GM13977 (cell line): ENCODE data around the gene DIMT1.

Experiments used
- DNase-seq: peaks from one replicate; pipeline ENCODE4 v3.0.0; 2012; ENCODE audit warnings: low spot score
- in situ Hi-C: fragments of 300-500 bp; cut with MboI; formaldehyde crosslinking; loops from one replicate; pipeline ENCODE4 v1.12.0; 2022; ENCODE audit warnings: low sequenced_read_pairs, low pct_unique_long_range_greater_than_20kb, mixed read lengths, inconsistent platforms; ENCODE audit not compliant: unreplicated experiment
- TF ChIP-seq, protein P1 (sequence below): IDR thresholded peaks from 2 replicates; pipeline ENCODE4 v1.5.1; 2012; ENCODE audit warnings: mild to moderate bottlenecking, control low read depth; ENCODE audit not compliant: insufficient read depth; ENCODE audit errors: extremely low read depth, missing control alignments

Gene DIMT1

DNA sequence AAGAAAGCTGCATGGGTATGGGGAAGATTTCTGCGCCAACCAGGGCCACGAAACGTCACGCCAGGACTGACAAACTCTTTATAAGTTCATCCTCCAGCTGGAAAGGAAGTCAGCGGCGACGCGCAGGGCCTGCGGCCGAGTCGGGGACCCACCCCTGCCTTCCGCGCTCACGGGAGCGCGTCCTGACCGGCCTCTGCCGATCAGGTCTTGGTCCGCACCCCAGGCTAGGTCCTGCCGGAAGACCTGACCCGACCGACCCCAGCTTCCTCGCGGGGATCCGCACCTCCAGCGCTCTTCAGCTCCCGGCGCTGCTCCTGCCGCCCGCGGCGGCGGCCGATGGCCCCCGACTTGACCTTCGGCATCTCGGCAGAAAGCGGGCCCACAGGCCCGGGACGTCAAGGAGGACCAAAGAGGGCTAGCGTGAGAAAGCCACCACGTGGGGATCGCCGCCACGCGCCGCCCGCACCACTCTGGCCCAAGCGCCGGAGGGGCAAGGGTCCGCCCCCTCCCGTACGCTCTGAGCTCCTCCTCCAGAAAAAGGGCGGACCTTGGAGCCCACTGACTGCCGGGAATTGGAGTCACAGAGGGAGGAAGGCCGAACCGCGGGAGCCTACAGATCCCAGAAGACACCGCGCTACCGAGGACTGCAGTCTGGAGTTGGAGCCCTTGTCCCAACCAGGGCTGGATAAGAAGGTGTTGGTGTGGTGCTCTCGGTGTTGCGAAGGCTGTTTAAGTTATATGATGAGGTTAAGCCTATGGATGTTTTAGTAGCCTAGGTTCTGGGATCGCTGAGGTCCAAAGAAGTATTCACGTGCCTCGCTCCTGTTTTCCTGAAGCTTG is at the start of gene DIMT1:
Gene DIMT1, minus strand, starts transcription at position 495 of the 840 bp plus-strand sequence. Its CDS starts 133 bp downstream, at position 362.
- TF ChIP-seq, protein P1, sequence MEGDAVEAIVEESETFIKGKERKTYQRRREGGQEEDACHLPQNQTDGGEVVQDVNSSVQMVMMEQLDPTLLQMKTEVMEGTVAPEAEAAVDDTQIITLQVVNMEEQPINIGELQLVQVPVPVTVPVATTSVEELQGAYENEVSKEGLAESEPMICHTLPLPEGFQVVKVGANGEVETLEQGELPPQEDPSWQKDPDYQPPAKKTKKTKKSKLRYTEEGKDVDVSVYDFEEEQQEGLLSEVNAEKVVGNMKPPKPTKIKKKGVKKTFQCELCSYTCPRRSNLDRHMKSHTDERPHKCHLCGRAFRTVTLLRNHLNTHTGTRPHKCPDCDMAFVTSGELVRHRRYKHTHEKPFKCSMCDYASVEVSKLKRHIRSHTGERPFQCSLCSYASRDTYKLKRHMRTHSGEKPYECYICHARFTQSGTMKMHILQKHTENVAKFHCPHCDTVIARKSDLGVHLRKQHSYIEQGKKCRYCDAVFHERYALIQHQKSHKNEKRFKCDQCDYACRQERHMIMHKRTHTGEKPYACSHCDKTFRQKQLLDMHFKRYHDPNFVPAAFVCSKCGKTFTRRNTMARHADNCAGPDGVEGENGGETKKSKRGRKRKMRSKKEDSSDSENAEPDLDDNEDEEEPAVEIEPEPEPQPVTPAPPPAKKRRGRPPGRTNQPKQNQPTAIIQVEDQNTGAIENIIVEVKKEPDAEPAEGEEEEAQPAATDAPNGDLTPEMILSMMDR: no peak
- DNase-seq: peak; percentile 96
- in situ Hi-C loops: no loop called here

DNA sequence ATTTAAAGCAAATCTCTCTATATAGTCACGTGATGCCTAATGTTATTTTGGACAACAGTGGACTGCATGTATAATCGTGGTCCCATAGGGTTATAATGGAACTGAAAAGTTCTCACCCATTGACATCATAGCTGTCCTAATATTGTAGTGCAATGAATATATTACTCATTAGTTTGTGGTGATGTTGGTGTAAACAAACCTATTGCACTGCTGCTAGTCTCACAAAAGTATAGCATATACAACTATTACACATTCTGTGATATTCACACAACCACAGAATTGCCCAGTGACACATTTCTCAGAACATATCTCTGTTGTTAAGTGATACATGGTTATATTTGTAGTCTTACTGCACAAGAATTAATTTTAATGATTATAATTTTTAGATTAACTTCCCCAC is 46.6 kb upstream of the DIMT1 start:
- DNase-seq: no peak
- TF ChIP-seq, protein P1: no peak
- in situ Hi-C loops: loop anchor here (10.0 kb wide), 1 partner anchor 325 kb away; no protein-coding TSS in a partner anchor

DNA sequence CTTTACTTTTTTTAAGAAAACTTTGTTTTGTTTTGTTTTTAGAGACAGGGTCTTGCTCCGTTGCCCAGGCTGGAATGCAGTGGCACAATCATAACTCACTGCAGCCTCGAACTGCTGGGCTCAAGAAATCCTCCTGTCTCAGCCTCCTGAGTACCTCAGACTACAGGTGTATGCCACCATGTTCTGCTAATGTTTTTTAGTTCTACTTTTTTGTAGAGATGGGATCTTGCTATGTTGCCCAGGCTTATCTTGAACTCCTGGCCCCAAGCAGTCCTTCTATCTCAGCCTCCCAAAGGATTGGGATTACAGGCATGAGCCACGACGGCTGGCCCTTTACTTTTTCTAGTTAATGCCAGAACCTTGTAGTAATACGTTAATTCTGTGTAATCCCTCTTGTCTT is 44.8 kb upstream of the DIMT1 start:
- TF ChIP-seq, protein P1: no peak
- in situ Hi-C loops: no loop called here
- DNase-seq: no peak

DNA sequence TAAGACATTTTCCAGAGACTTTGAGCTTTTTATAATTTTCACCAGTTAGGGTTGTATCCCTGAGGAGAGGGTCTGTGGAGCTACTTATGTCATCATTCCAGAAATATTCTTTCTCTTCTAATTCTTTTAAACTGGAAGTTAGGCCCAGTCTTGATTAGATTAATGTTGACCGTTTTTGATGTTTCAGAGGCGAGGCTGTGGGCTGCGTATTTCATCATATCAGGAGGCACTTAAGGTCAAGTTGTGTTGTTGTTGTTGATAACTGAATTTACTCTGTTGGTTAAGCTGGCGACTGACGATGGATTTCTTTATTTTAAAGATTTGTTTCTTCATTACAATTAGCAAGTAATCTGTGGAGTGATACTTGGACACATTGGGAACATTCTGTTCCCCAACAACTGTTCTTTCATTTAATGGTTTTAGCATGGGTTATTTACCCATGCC is 28.9 kb upstream of the DIMT1 start:
- DNase-seq: no peak
- in situ Hi-C loops: no loop called here
- TF ChIP-seq, protein P1: no peak

DNA sequence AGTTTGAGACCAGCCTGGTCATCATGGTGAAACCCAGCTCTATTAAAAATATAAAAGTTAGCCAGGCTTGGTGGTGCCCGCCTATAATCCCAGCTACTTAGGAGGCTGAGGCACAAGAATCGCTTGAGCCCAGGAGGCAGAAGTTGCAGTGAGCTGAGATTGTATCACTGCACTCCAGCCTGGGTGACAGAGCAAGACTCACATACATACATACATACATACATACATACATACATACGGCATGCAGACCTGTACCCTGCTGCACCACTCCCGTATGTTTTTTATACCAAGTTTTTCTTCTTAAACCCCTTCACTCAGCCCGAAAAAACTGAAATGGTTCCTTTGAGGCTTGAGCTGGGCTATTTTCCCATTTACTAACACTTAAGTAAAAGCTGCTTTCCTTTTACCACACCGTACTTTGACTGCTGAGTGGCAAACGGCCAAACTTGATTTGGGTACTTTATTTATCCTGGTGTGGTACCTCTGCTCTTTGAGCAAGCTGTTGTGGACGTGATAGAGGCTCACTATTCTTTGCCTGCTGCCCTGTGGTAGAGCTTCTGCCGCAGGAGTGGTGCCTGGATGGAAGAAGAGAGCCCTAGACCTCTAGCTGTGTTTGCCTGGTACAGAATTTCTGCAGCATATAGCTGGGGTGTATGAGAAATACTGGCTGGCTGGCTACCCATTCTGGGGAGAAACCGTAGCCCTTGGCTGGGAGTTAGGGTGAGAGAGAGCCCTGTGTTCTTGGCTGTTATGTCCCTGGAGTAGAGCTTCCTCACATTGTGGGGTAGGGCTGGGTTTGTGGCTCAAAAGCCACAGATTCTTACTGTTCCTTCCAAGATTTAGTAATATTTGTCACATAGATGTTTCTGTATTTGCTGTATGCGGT is 28.3 kb upstream of the DIMT1 start:
- in situ Hi-C loops: no loop called here
- no peak for DNase-seq

DNA sequence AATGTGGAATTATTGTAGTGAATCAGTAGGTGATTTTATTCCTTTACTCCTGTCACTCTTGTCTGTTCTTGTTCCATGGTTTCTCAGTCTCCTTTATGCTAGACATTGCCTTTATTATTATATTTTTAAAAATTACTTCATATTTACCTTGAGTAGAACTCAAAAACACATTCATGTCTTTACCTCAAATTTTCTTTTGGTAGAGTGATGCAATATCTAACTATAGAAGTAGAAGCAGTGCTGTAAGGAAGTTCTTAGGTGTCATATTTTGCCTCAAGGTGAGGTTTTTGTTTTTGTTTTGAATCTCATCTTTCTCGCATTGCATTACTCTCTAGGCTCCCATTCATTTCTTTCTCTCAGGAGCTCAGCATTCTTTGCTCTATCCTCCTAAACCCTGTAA is 21.1 kb upstream of the DIMT1 start:
- TF ChIP-seq, protein P1: no peak
- in situ Hi-C loops: no loop called here

More for the DNA sequence above, 28.3 kb upstream of the DIMT1 start:
- TF ChIP-seq, protein P1: no peak

More for the DNA sequence above, 21.1 kb upstream of the DIMT1 start:
- DNase-seq: no peak
